K562 (cell line): ENCODE results near the gene EEPD1. TPM values are rescaled to one million over a fixed set of nuclear protein-coding genes. Genes with fewer than 3 reads are reported as not detected.

Experiments
- ATAC-seq: fragments of 200-7000 bp; cut with Tn5 transposase; 3 replicates; pipeline ENCODE4 v1.9.1; 2020; ENCODE audit warnings: moderate library complexity
- BruUV-seq: library from RNA; stranded (reverse); fragments of 400-500 nt; replicated peaks from 2 replicates; lab custom pipeline; 2021; lab: Mats Ljungman, UMichigan
- CTCF ChIA-PET: fragments of 300-600 bp; formaldehyde crosslinking; extraction: SDS; loops from one replicate; lab custom pipeline; 2021; ENCODE audit warnings: low intra/inter-chr PET ratio; lab: Yijun Ruan, JAX
- POLR2A ChIA-PET: fragments of 300-600, 350-650 bp; sonication (Branson Sonifier 250); formaldehyde crosslinking; extraction: SDS; loops from one replicate; lab custom pipeline; 2021; ENCODE audit warnings: antibody characterized with exemption, inconsistent platforms; lab: Yijun Ruan, JAX
- DNase-seq, 4 experiments: peaks; one replicate each; pipeline versions ENCODE4 v3.0.0 to v3.0.0-alpha.2; 2011 to 2018; ENCODE audit warnings: low spot score in 3 of 4, mixed read lengths in 3 of 4; ENCODE audit errors: extremely low read depth in 1 of 4
- FAIRE-seq: peaks from 2 replicates; lab custom pipeline; 2011; peaks lifted over from hg19 to GRCh38; lab: Jason Lieb, UNC
- H2AFZ ChIP-seq: 2 replicates; pipeline ENCODE4 v1.6.0; 2011; ENCODE audit warnings: low read depth, low read length, control low read depth, inconsistent platforms
- H3K27ac ChIP-seq: fragments of 200-600 bp; 3 replicates; pipeline ENCODE4 v1.8.0; 2011; ENCODE audit warnings: low read depth, mild to moderate bottlenecking, control low read depth, inconsistent platforms, low read length, moderate library complexity, mixed read lengths; ENCODE audit errors: extremely low read depth
- H3K27me3 ChIP-seq, 2 experiments: fragments of 300-600 bp in 1 of 2; 2 replicates in 1 of 2; 3 replicates in 1 of 2; pipeline versions ENCODE4 v1.6.0 to v1.8.0; 2011; ENCODE audit warnings: inconsistent platforms in 2 of 2, low read length in 2 of 2, mild to moderate bottlenecking in 1 of 2, mixed read lengths in 1 of 2, moderate library complexity in 1 of 2; ENCODE audit not compliant: control insufficient read depth in 2 of 2, insufficient read depth in 2 of 2
- H3K36me3 ChIP-seq: fragments of 300-600 bp; 3 replicates; pipeline ENCODE4 v1.8.0; 2011; ENCODE audit warnings: mild to moderate bottlenecking, low read length, inconsistent platforms; ENCODE audit not compliant: control insufficient read depth, insufficient read depth
- H3K4me1 ChIP-seq, 2 experiments: fragments of 200-600 bp in 1 of 2; replicated peaks in 1 of 2; 2 replicates in 1 of 2; 3 replicates in 1 of 2; pipeline versions ENCODE4 v1.5.1 to v1.8.0; 2011; ENCODE audit warnings: inconsistent platforms in 2 of 2, low read length in 2 of 2, mild to moderate bottlenecking in 1 of 2, mixed read lengths in 1 of 2, moderate library complexity in 1 of 2; ENCODE audit not compliant: control insufficient read depth in 2 of 2, insufficient read depth in 2 of 2
- H3K4me2 ChIP-seq: 2 replicates; pipeline ENCODE4 v1.6.1; 2011; ENCODE audit warnings: low read length, control low read depth, inconsistent platforms, mixed read lengths; ENCODE audit not compliant: insufficient read depth
- H3K4me3 ChIP-seq: fragments of 200-600 bp; sonication (generic), shearing (Covaris generic); 2 replicates; pipeline ENCODE4 v1.5.1; 2016; ENCODE audit warnings: control low read depth, inconsistent platforms
- H3K79me2 ChIP-seq: fragments of 200-600 bp; 3 replicates; pipeline ENCODE4 v1.8.0; 2011; ENCODE audit warnings: low read length, inconsistent platforms; ENCODE audit not compliant: control insufficient read depth, insufficient read depth
- H3K9ac ChIP-seq, 2 experiments: 2 replicates each; pipeline versions ENCODE4 v1.6.0 to v1.6.1; 2011; ENCODE audit warnings: low read depth in 2 of 2, low read length in 2 of 2, control low read depth in 1 of 2, inconsistent platforms in 1 of 2, mild to moderate bottlenecking in 1 of 2, mixed read lengths in 1 of 2; ENCODE audit not compliant: insufficient read depth in 1 of 2
- H3K9me1 ChIP-seq: one replicate; pipeline ENCODE4 v1.6.0; 2011; ENCODE audit warnings: inconsistent platforms, mild to moderate bottlenecking, low read length, moderate library complexity; ENCODE audit not compliant: control insufficient read depth, insufficient read depth
- H3K9me3 ChIP-seq: replicated peaks from 2 replicates; pipeline ENCODE4 v1.5.1; 2011; ENCODE audit warnings: low read depth, low read length, inconsistent platforms; ENCODE audit not compliant: control insufficient read depth, insufficient read depth
- H4K20me1 ChIP-seq: replicated peaks from 2 replicates; pipeline ENCODE4 v1.6.1; 2011; ENCODE audit warnings: low read length, inconsistent platforms, mixed read lengths; ENCODE audit not compliant: control insufficient read depth, insufficient read depth
- EWSR1 ChIP-seq: fragments of 450-650 bp; IDR thresholded peaks from 2 replicates; pipeline ENCODE4 v1.6.1; 2018; ENCODE audit warnings: borderline replicate concordance, mild to moderate bottlenecking, low read depth, moderate library complexity; ENCODE audit not compliant: partially characterized antibody
- FOS ChIP-seq: IDR thresholded peaks from 3 replicates; pipeline ENCODE4 v1.6.1; 2011; ENCODE audit not compliant: insufficient read length; ENCODE audit errors: extremely low read depth
- KAT8 ChIP-seq: fragments of 450-650 bp; IDR thresholded peaks from 2 replicates; pipeline ENCODE4 v1.6.1; 2016; ENCODE audit warnings: low read depth, mild to moderate bottlenecking
- MCM7 ChIP-seq, 2 experiments: fragments of 450-650 bp; IDR thresholded peaks; 2 replicates each; pipeline ENCODE4 v1.6.1; 2016 to 2018
- NCOA6 ChIP-seq: fragments of 450-650 bp; IDR thresholded peaks from 2 replicates; pipeline ENCODE4 v1.6.1; 2017; ENCODE audit warnings: mild to moderate bottlenecking
- NFE2L1 ChIP-seq: fragments of 450-650 bp; IDR thresholded peaks from 2 replicates; pipeline ENCODE4 v1.6.1; 2016; ENCODE audit warnings: missing genetic modification characterization, low read depth, mild to moderate bottlenecking, missing compliant biosample characterization, moderate library complexity, borderline replicate concordance
- POLR3G ChIP-seq: IDR thresholded peaks from 2 replicates; pipeline ENCODE4 v1.6.1; 2011; ENCODE audit not compliant: insufficient read length, insufficient replicate concordance; ENCODE audit errors: extremely low read depth
- PPARD ChIP-seq: fragments of 250-450 bp; sonication (Bioruptor Pico); IDR thresholded peaks from 2 replicates; pipeline ENCODE4 v1.8.0; 2022; ENCODE audit warnings: inconsistent platforms, mild to moderate bottlenecking, moderate library complexity
- PURB ChIP-seq: sonication (generic); formaldehyde crosslinking; IDR thresholded peaks from 2 replicates; pipeline ENCODE4 v1.9.0; 2021; ENCODE audit warnings: low read depth, mild to moderate bottlenecking, missing genetic modification reagents
- RBM34 ChIP-seq: fragments of 200-400 bp; formaldehyde crosslinking; IDR thresholded peaks from 2 replicates; pipeline ENCODE4 v1.6.1; 2018; ENCODE audit warnings: low read length, borderline replicate concordance; ENCODE audit not compliant: insufficient read depth
- ZNF766 ChIP-seq: fragments of 200-800 bp; sonication (Bioruptor generic); conservative IDR thresholded peaks from 2 replicates; pipeline ENCODE4 v1.6.1; 2016; ENCODE audit warnings: missing genetic modification characterization, missing compliant biosample characterization
- ZSCAN32 ChIP-seq: fragments of 450-650 bp; formaldehyde crosslinking; IDR thresholded peaks from 2 replicates; pipeline ENCODE4 v1.4.0; 2020; ENCODE audit warnings: mild to moderate bottlenecking, moderate library complexity
- WGBS: fragments of 100-300 bp; shearing (Covaris generic); methylation state at CpG from one replicate; pipeline ENCODE4 v1.1.6; 2016; ENCODE audit warnings: low coverage, mixed read lengths; ENCODE audit not compliant: insufficient coverage; ENCODE audit errors: missing lambda C conversion rate; 5-methylcytosine and 5-hydroxymethylcytosine counted together
- in situ Hi-C: fragments of 300-500 bp; cut with MboI; formaldehyde crosslinking; loops from 4 replicates; pipeline ENCODE4 v1.15.0; 2018; ENCODE audit warnings: inconsistent platforms, mixed read lengths
- intact Hi-C: fragments of 100-400 bp; cut with micrococcal nuclease; formaldehyde crosslinking; loops from 2 replicates; pipeline ENCODE4 v1.14.2; 2022
- polyA plus RNA-seq, 8 experiments: library from polyadenylated mRNA; depleted of rRNA in 4 of 8; stranded (reverse) in 5 of 8; unstranded in 3 of 8; fragments of >200 nt; fragmentation: Nextera tagmentation in 2 of 8; fragmentation: Illumina TruSeq in 1 of 8; extraction: Ambion mirVana in 2 of 8; extraction: Trizol in 1 of 8; gene quantifications; 2 replicates each; pipeline versions ENCODE4 v1.2.1 to v1.2.3, GENCODE V29; 2011 to 2014; ENCODE audit warnings: inconsistent platforms in 1 of 8, missing spikeins in 1 of 8
- total RNA-seq, 7 experiments: library from RNA; depleted of rRNA in 6 of 7; stranded (reverse); fragments of >200 nt in 6 of 7; fragmentation: Illumina TruSeq in 2 of 7; extraction: Trizol in 2 of 7; gene quantifications; 2 replicates each; pipeline versions ENCODE4 v1.2.1 to v1.2.3, GENCODE V29; 2011 to 2021; ENCODE audit warnings: low replicate concordance in 1 of 7
- TF ChIP-seq, protein P1 (sequence below): fragments of 450-650 bp; formaldehyde crosslinking; IDR thresholded peaks from 2 replicates; pipeline ENCODE4 v1.4.0; 2020; ENCODE audit warnings: mild to moderate bottlenecking

The EEPD1 gene
- total and polyA plus RNA-seq, 9 of the 15 experiments (the other 6 are each of a cell fraction or from before 2014, with no cell fraction given) = 0.01 to 1.5 (median 0.74) TPM; not detected in 1

GRCh38 chr7:36214608-36215456, 61.8 kb downstream of the EEPD1 start:
- ATAC-seq = no peak
- peaks cover 7 to 8% of the 10 kb centered on the region in 2 experiments; a peak in 3 of 5 replicates for H3K4me1 ChIP-seq
- H3K9me1 ChIP-seq = no peaks in the 10 kb centered on the region
- ChIA-PET CTCF (no interaction called here), POLR2A (interaction anchor here (0.6 kb wide), 1 partner anchor 21 kb away, joined by 3 read pairs; no protein-coding TSS in a partner anchor)
- no peaks in the 10 kb centered on the region for H3K36me3 ChIP-seq
- TF ChIP-seq ZNF766 (0 out of 2 replicates have a peak, but pooled peaks have one; percentile 17), PURB (CRISPR knock-in tag) (no peak)
- no peaks in the 10 kb centered on the region for H3K79me2 ChIP-seq
- no peak for DNase-seq
- no peak overlapping the region for H3K9ac ChIP-seq
- H3K27me3 ChIP-seq = peaks cover 0 to 15% of the 10 kb centered on the region in 2 experiments; a peak in 2 of 5 replicates
- in situ Hi-C loops = no loop called here
- intact Hi-C loops = no loop called here
- 16% methylated on average over 21 of the region's 23 CpGs for WGBS
- FAIRE-seq = no peak
- H3K27ac ChIP-seq = no peak overlapping the region
- no peaks in the 10 kb centered on the region for H3K9me3 ChIP-seq
- H2AFZ ChIP-seq = peak overlapping the region; percentile 6; the same call in 1 of the 2 replicates
- no peaks in the 10 kb centered on the region for H4K20me1 ChIP-seq
- no TSS peak for BruUV-seq
- no peak overlapping the region for H3K4me3 ChIP-seq
- no peak overlapping the region for H3K4me2 ChIP-seq

DNA sequence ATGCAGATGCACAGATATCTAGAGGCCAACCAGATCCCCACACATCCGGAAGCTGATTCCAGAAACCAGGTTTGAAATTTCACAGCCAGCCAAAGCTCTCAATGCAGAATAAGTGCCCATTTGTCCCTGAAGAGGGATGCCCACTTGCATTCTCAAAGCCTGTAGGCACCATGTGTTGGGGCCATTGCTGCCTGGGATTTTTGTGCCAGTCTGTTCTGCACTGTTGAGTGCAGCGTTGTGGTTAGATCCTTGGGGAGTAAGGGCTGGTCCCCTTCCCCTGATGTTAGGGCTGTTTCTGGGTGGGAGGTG, 62.4 kb downstream of the EEPD1 start:
- CTCF ChIA-PET = no interaction called here
- Histone ChIP-seq H3K27me3 (peaks cover 0 to 14% of the 10 kb centered on the region in 2 experiments; a peak in 2 of 5 replicates), H3K27ac (no peak overlapping the region), H3K9me3 (no peaks in the 10 kb centered on the region), H3K9ac (no peak overlapping the region), H2AFZ (peak overlapping the region; percentile 8; the same call in 1 of the 2 replicates), H3K4me3 (no peak overlapping the region), H3K79me2 (no peaks in the 10 kb centered on the region), H3K9me1 (no peaks in the 10 kb centered on the region), H3K4me2 (no peak overlapping the region), H3K4me1 (peaks cover 7 to 8% of the 10 kb centered on the region in 2 experiments; a peak in 3 of 5 replicates), H3K36me3 (no peaks in the 10 kb centered on the region), H4K20me1 (no peaks in the 10 kb centered on the region)
- ATAC-seq (no peak), FAIRE-seq (no peak), DNase-seq (no peak)
- no TSS peak for BruUV-seq
- POLR2A ChIA-PET = interaction anchor here (1.0 kb wide), 1 partner anchor 10 kb away, joined by 3 read pairs; no protein-coding TSS in a partner anchor
- in situ Hi-C loops = no loop called here
- intact Hi-C loops = no loop called here
- WGBS = 32% methylated on average over 2 of the region's 2 CpGs
- TF ChIP-seq, protein P1, sequence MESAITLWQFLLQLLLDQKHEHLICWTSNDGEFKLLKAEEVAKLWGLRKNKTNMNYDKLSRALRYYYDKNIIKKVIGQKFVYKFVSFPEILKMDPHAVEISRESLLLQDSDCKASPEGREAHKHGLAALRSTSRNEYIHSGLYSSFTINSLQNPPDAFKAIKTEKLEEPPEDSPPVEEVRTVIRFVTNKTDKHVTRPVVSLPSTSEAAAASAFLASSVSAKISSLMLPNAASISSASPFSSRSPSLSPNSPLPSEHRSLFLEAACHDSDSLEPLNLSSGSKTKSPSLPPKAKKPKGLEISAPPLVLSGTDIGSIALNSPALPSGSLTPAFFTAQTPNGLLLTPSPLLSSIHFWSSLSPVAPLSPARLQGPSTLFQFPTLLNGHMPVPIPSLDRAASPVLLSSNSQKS = no peak
- TF ChIP-seq POLR3G (no peak), ZSCAN32 (CRISPR knock-in tag) (no peak), NCOA6 (no peak), FOS (no peak), NFE2L1 (tag) (no peak), EWSR1 (no peak), MCM7 (IDR thresholded peaks at IDR 0.05) (no peak), RBM34 (no peak), PPARD (CRISPR knock-in tag) (no peak), KAT8 (no peak)
